Mesendoderm (in vitro differentiated cells): ENCODE data around the gene SCAMP1.
A peak's percentile ranks its signal among the peaks of the same experiment; 100 is the strongest.

ENCODE experiments used
- DNase-seq: peaks from one replicate; pipeline ENCODE4 v3.0.0; 2013
- H2AK5ac ChIP-seq: 2 replicates; pipeline ENCODE4 v1.6.1; 2013; ENCODE audit warnings: low read length, inconsistent platforms
- H2BK120ac ChIP-seq: 2 replicates; pipeline ENCODE4 v1.6.1; 2013; ENCODE audit warnings: low read depth, mild to moderate bottlenecking, low read length, moderate library complexity, mixed read lengths
- H2BK15ac ChIP-seq: replicated peaks from 2 replicates; pipeline ENCODE4 v1.6.1; 2013; ENCODE audit warnings: low read depth, mild to moderate bottlenecking, moderate library complexity
- H2BK5ac ChIP-seq: 2 replicates; pipeline ENCODE4 v1.6.1; 2013; ENCODE audit warnings: low read length, inconsistent platforms
- H3K18ac ChIP-seq: 2 replicates; pipeline ENCODE4 v1.6.1; 2013; ENCODE audit warnings: mild to moderate bottlenecking, low read length, mixed read lengths
- H3K23ac ChIP-seq: one replicate; pipeline ENCODE4 v1.6.1; 2013; ENCODE audit warnings: low read length
- H3K27ac ChIP-seq: 2 replicates; pipeline ENCODE4 v1.5.1; 2013; ENCODE audit warnings: low read depth, mild to moderate bottlenecking, inconsistent platforms, low read length, moderate library complexity
- H3K27me3 ChIP-seq: 2 replicates; pipeline ENCODE4 v1.6.1; 2013; ENCODE audit warnings: low read length, control low read depth, mild to moderate bottlenecking, inconsistent platforms; ENCODE audit not compliant: insufficient read depth, poor library complexity
- H3K36me3 ChIP-seq: 2 replicates; pipeline ENCODE4 v1.6.1; 2013; ENCODE audit warnings: low read length, inconsistent platforms; ENCODE audit not compliant: control insufficient read depth, insufficient read depth
- H3K4ac ChIP-seq: one replicate; pipeline ENCODE4 v1.6.1; 2013; ENCODE audit warnings: low read depth, mild to moderate bottlenecking, low read length, moderate library complexity
- H3K4me1 ChIP-seq: 2 replicates; pipeline ENCODE4 v1.6.1; 2013; ENCODE audit warnings: low read depth, low read length, inconsistent platforms; ENCODE audit not compliant: control insufficient read depth
- H3K4me2 ChIP-seq: 2 replicates; pipeline ENCODE4 v1.6.1; 2013; ENCODE audit warnings: low read length
- H3K4me3 ChIP-seq: 2 replicates; pipeline ENCODE4 v1.5.1; 2013; ENCODE audit warnings: mild to moderate bottlenecking, low read length
- H3K56ac ChIP-seq: one replicate; pipeline ENCODE4 v1.6.1; 2013; ENCODE audit warnings: low read length
- H3K79me1 ChIP-seq: 2 replicates; pipeline ENCODE4 v1.6.1; 2013; ENCODE audit warnings: low read length, inconsistent platforms
- H3K79me2 ChIP-seq: 2 replicates; pipeline ENCODE4 v1.6.1; 2013; ENCODE audit warnings: mild to moderate bottlenecking, low read length; ENCODE audit not compliant: control insufficient read depth, insufficient read depth
- H3K9ac ChIP-seq: 2 replicates; pipeline ENCODE4 v1.6.1; 2013; ENCODE audit warnings: low read length, inconsistent platforms
- H4K5ac ChIP-seq: one replicate; pipeline ENCODE4 v1.6.1; 2013; ENCODE audit warnings: low read length
- H4K8ac ChIP-seq: one replicate; pipeline ENCODE4 v1.6.1; 2013; ENCODE audit warnings: low read depth, mild to moderate bottlenecking, control low read depth, low read length, moderate library complexity
- WGBS: extraction: QIAGEN DNeasy Blood & Tissue Kit; methylation state at CpG from one replicate; pipeline ENCODE4 v1.1.7; 2013; ENCODE audit warnings: low lambda C conversion rate, missing lambda C conversion rate; ENCODE audit not compliant: insufficient coverage; ENCODE audit errors: extremely low coverage; 5-methylcytosine and 5-hydroxymethylcytosine counted together

SCAMP1 gene

GRCh38 chr5:78419396-78419795 is 59.0 kb downstream of the SCAMP1 start:
- H3K4ac ChIP-seq, result no peak overlapping the region
- no peaks in the 10 kb centered on the region for H3K79me1 ChIP-seq
- H3K36me3 ChIP-seq, result no peaks in the 10 kb centered on the region
- H2BK120ac ChIP-seq, result no peak overlapping the region
- H3K4me3 ChIP-seq, result no peak overlapping the region
- no peak overlapping the region for H3K23ac ChIP-seq
- H2BK5ac ChIP-seq, result no peak overlapping the region
- no peaks in the 10 kb centered on the region for H3K79me2 ChIP-seq
- H4K5ac ChIP-seq, result no peak overlapping the region
- H3K18ac ChIP-seq, result no peak overlapping the region
- H3K56ac ChIP-seq, result no peak overlapping the region
- no peak for DNase-seq
- H3K4me1 ChIP-seq, result no peaks in the 10 kb centered on the region
- no peak overlapping the region for H3K9ac ChIP-seq
- H3K4me2 ChIP-seq, result no peak overlapping the region
- WGBS, result no CpG with 5 or more reads among the region's 3 CpGs
- H3K27me3 ChIP-seq, result no peaks in the 10 kb centered on the region
- no peak overlapping the region for H4K8ac ChIP-seq
- no peak overlapping the region for H3K27ac ChIP-seq
- H2AK5ac ChIP-seq, result no peak overlapping the region
- H2BK15ac ChIP-seq, result no peak overlapping the region

- Histone ChIP-seq H3K4me1 (no peaks in the 10 kb centered on the region), H3K4me3 (no peak overlapping the region), H3K79me1 (no peaks in the 10 kb centered on the region), H3K36me3 (no peaks in the 10 kb centered on the region), H4K5ac (no peak overlapping the region), H2BK5ac (no peak overlapping the region), H3K56ac (no peak overlapping the region), H3K9ac (no peak overlapping the region), H2BK120ac (no peak overlapping the region), H3K23ac (no peak overlapping the region), H2BK15ac (no peak overlapping the region), H2AK5ac (no peak overlapping the region), H3K27me3 (no peaks in the 10 kb centered on the region), H3K27ac (no peak overlapping the region), H3K4me2 (no peak overlapping the region), H3K79me2 (no peaks in the 10 kb centered on the region), H3K18ac (no peak overlapping the region), H3K4ac (no peak overlapping the region), H4K8ac (no peak overlapping the region)
- no peak for DNase-seq
These were observed 60.1 kb downstream of the SCAMP1 start for GRCh38 chr5:78420548-78420947.

- no peak overlapping the region for H3K9ac ChIP-seq
- no peak overlapping the region for H2BK5ac ChIP-seq
- no peak overlapping the region for H3K4me2 ChIP-seq
- H3K4me3 ChIP-seq, result no peak overlapping the region
- no peak overlapping the region for H3K56ac ChIP-seq
- no peak overlapping the region for H2AK5ac ChIP-seq
- H3K79me2 ChIP-seq, result no peaks in the 10 kb centered on the region
- no peaks in the 10 kb centered on the region for H3K79me1 ChIP-seq
- H3K36me3 ChIP-seq, result no peaks in the 10 kb centered on the region
- H2BK120ac ChIP-seq, result no peak overlapping the region
- no CpG with 5 or more reads among the region's 3 CpGs for WGBS
- no peak overlapping the region for H4K5ac ChIP-seq
- no peak overlapping the region for H3K27ac ChIP-seq
- no peaks in the 10 kb centered on the region for H3K4me1 ChIP-seq
- no peak overlapping the region for H3K18ac ChIP-seq
- no peak overlapping the region for H3K23ac ChIP-seq
- DNase-seq, result no peak
- no peak overlapping the region for H4K8ac ChIP-seq
- H3K4ac ChIP-seq, result no peak overlapping the region
- H3K27me3 ChIP-seq, result no peaks in the 10 kb centered on the region
- H2BK15ac ChIP-seq, result no peak overlapping the region
These were observed 64.2 kb downstream of the SCAMP1 start for GRCh38 chr5:78424665-78425064.

GRCh38 chr5:78429332-78429980 is 69.0 kb downstream of the SCAMP1 start:
- no CpG with 5 or more reads among the region's 2 CpGs for WGBS
- H3K4me1 ChIP-seq, result peaks cover 4% of the 10 kb centered on the region
- H3K27me3 ChIP-seq, result no peaks in the 10 kb centered on the region
- no peak overlapping the region for H3K23ac ChIP-seq
- no peak overlapping the region for H3K18ac ChIP-seq
- H4K5ac ChIP-seq, result no peak overlapping the region
- no peak overlapping the region for H3K4me3 ChIP-seq
- no peak overlapping the region for H4K8ac ChIP-seq
- no peak overlapping the region for H2BK120ac ChIP-seq
- DNase-seq, result peak; percentile 19
- H3K9ac ChIP-seq, result no peak overlapping the region
- no peaks in the 10 kb centered on the region for H3K36me3 ChIP-seq
- H3K79me1 ChIP-seq, result no peaks in the 10 kb centered on the region
- H3K56ac ChIP-seq, result no peak overlapping the region
- H2BK5ac ChIP-seq, result no peak overlapping the region
- H3K4me2 ChIP-seq, result no peak overlapping the region
- no peak overlapping the region for H2AK5ac ChIP-seq
- no peak overlapping the region for H2BK15ac ChIP-seq
- no peak overlapping the region for H3K27ac ChIP-seq
- H3K4ac ChIP-seq, result no peak overlapping the region
- no peaks in the 10 kb centered on the region for H3K79me2 ChIP-seq

GRCh38 chr5:78430866-78431265 is 70.4 kb downstream of the SCAMP1 start:
- no peak overlapping the region for H3K18ac ChIP-seq
- H2AK5ac ChIP-seq, result no peak overlapping the region
- no peak overlapping the region for H3K27ac ChIP-seq
- no peak overlapping the region for H3K4me2 ChIP-seq
- no peak overlapping the region for H4K8ac ChIP-seq
- H3K4me3 ChIP-seq, result no peak overlapping the region
- no peaks in the 10 kb centered on the region for H3K79me1 ChIP-seq
- no peak overlapping the region for H3K56ac ChIP-seq
- peaks cover 4% of the 10 kb centered on the region for H3K4me1 ChIP-seq
- DNase-seq, result no peak
- no peak overlapping the region for H4K5ac ChIP-seq
- no peak overlapping the region for H2BK5ac ChIP-seq
- no CpG with 5 or more reads among the region's 1 CpG for WGBS
- no peak overlapping the region for H3K4ac ChIP-seq
- no peaks in the 10 kb centered on the region for H3K36me3 ChIP-seq
- no peak overlapping the region for H2BK120ac ChIP-seq
- H3K9ac ChIP-seq, result no peak overlapping the region
- no peak overlapping the region for H2BK15ac ChIP-seq
- H3K79me2 ChIP-seq, result no peaks in the 10 kb centered on the region
- H3K27me3 ChIP-seq, result no peaks in the 10 kb centered on the region
- no peak overlapping the region for H3K23ac ChIP-seq

- no peak overlapping the region for H3K56ac ChIP-seq
- no peaks in the 10 kb centered on the region for H3K27me3 ChIP-seq
- H3K27ac ChIP-seq, result no peak overlapping the region
- no peak overlapping the region for H2BK5ac ChIP-seq
- peaks cover 4% of the 10 kb centered on the region for H3K4me1 ChIP-seq
- no peak overlapping the region for H2BK120ac ChIP-seq
- no peak overlapping the region for H3K4ac ChIP-seq
- H2BK15ac ChIP-seq, result no peak overlapping the region
- no peak overlapping the region for H2AK5ac ChIP-seq
- H3K79me1 ChIP-seq, result no peaks in the 10 kb centered on the region
- no peak overlapping the region for H4K8ac ChIP-seq
- H3K18ac ChIP-seq, result no peak overlapping the region
- H4K5ac ChIP-seq, result no peak overlapping the region
- H3K4me2 ChIP-seq, result no peak overlapping the region
- H3K4me3 ChIP-seq, result no peak overlapping the region
- no peaks in the 10 kb centered on the region for H3K36me3 ChIP-seq
- H3K9ac ChIP-seq, result no peak overlapping the region
- no peak overlapping the region for H3K23ac ChIP-seq
- DNase-seq, result peak; percentile 21
- no peaks in the 10 kb centered on the region for H3K79me2 ChIP-seq
These were observed 73.6 kb downstream of the SCAMP1 start for GRCh38 chr5:78433972-78434371.
